ENCODE results near the gene OR2AE1. TPM values are rescaled to one million over a fixed set of nuclear protein-coding genes. Genes with fewer than 3 reads are reported as not detected.
"Not testable (repeated sequence)": the region's sequence is repeated elsewhere in the genome, so short reads cannot be mapped to it uniquely, and the experiment has no call there.

The OR2AE1 gene
- total RNA-seq, 1 donor from 2014 or later, result not detected

DNA sequence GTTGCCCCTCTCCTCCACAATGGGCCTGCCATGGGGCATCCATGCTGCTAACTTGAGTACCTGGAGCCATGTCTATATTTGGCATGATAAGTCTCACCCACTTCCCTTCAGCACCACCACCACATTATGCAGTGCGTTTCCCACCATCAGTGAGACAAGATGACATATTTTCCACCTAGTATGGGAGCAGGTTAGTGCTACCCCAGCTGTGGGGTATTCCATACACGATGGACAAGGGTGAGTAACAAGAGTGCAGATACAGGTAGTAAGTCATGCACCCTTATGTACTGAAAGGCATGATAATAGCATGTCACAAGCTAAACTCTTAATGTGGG lies 21.2 kb upstream of the OR2AE1 start:
- peaks cover 1% of the 10 kb centered on the region for H3K36me3 ChIP-seq (ENCODE audit: control insufficient read depth, insufficient read depth, low read length)
- no peaks in the 10 kb centered on the region for H3K27me3 ChIP-seq (ENCODE audit: control insufficient read depth, insufficient read depth, low read length)
- TF ChIP-seq, protein P1, sequence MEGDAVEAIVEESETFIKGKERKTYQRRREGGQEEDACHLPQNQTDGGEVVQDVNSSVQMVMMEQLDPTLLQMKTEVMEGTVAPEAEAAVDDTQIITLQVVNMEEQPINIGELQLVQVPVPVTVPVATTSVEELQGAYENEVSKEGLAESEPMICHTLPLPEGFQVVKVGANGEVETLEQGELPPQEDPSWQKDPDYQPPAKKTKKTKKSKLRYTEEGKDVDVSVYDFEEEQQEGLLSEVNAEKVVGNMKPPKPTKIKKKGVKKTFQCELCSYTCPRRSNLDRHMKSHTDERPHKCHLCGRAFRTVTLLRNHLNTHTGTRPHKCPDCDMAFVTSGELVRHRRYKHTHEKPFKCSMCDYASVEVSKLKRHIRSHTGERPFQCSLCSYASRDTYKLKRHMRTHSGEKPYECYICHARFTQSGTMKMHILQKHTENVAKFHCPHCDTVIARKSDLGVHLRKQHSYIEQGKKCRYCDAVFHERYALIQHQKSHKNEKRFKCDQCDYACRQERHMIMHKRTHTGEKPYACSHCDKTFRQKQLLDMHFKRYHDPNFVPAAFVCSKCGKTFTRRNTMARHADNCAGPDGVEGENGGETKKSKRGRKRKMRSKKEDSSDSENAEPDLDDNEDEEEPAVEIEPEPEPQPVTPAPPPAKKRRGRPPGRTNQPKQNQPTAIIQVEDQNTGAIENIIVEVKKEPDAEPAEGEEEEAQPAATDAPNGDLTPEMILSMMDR (IDR thresholded peaks at IDR 0.05; ENCODE audit: insufficient read depth, low read length, poor library complexity, severe bottlenecking), result no peak

DNA sequence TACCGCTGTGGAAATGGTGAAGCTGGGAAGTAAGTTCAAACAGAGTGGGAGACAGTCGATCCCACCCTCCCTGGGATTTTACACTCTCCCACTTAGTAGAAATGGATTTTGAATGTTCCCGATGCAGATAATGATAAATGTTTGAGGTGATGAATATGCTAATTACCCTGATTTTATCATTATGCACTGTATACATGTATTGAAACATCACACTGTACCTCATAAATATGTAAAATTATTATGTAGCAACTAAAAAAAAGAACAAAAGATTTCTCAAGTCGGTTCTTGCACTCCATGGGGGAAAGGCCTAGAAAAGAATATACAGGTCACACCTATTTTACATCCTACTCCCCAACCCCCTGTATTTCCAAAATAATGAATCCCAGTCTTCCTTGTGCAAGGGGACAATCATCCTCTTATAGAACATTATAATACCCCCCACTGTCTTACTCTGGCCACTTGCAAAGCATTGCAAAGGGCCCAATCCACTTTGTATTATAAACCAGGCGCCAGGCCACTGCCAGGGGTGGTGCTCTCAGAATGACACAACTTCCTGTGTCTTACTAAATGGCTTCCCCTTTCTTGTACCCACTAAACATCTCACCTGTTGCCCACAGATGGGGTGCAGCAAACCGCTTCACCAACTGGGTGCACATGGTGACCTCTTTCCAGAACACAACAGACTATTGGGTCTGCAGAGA lies 20.6 kb upstream of the OR2AE1 start:
- no peaks in the 10 kb centered on the region for H3K27me3 ChIP-seq (ENCODE audit: control insufficient read depth, insufficient read depth, low read length)
- H3K36me3 ChIP-seq (ENCODE audit: control insufficient read depth, insufficient read depth, low read length), result peaks cover 1% of the 10 kb centered on the region
- H3K4me3 ChIP-seq (ENCODE audit: low read depth, low read length), result no peak overlapping the region
- TF ChIP-seq, protein P1 (IDR thresholded peaks at IDR 0.05; ENCODE audit: insufficient read depth, low read length, poor library complexity, severe bottlenecking), result no peak
- no peak for DNase-seq (ENCODE audit: low read depth)

More for the DNA sequence above, 21.2 kb upstream of the OR2AE1 start:
- no peak for DNase-seq (ENCODE audit: low read depth)
- no peak overlapping the region for H3K4me3 ChIP-seq (ENCODE audit: low read depth, low read length)

- TF ChIP-seq, protein P1 (IDR thresholded peaks at IDR 0.05; ENCODE audit: insufficient read depth, low read length, poor library complexity, severe bottlenecking), result no peak
- DNase-seq (ENCODE audit: low read depth), result no peak
- no peaks in the 10 kb centered on the region for H3K36me3 ChIP-seq (ENCODE audit: control insufficient read depth, insufficient read depth, low read length)
- H3K4me3 ChIP-seq (ENCODE audit: low read depth, low read length), result no peak overlapping the region
- no peaks in the 10 kb centered on the region for H3K27me3 ChIP-seq (ENCODE audit: control insufficient read depth, insufficient read depth, low read length)
Measured at GRCh38 chr7:99894738-99895137, 17.9 kb upstream of the OR2AE1 start.

- H3K36me3 ChIP-seq (ENCODE audit: control insufficient read depth, insufficient read depth, low read length), result no peaks in the 10 kb centered on the region
- no peaks in the 10 kb centered on the region for H3K27me3 ChIP-seq (ENCODE audit: control insufficient read depth, insufficient read depth, low read length)
- no peak overlapping the region for H3K4me3 ChIP-seq (ENCODE audit: low read depth, low read length)
- TF ChIP-seq, protein P1 (IDR thresholded peaks at IDR 0.05; ENCODE audit: insufficient read depth, low read length, poor library complexity, severe bottlenecking), result no peak
- DNase-seq (ENCODE audit: low read depth), result no peak
Measured at GRCh38 chr7:99893280-99893679, 16.4 kb upstream of the OR2AE1 start.

GRCh38 chr7:99890348-99890747 lies 13.5 kb upstream of the OR2AE1 start:
- not testable (repeated sequence) for DNase-seq (ENCODE audit: low read depth); H3K27me3 ChIP-seq (ENCODE audit: control insufficient read depth, insufficient read depth, low read length); H3K36me3 ChIP-seq (ENCODE audit: control insufficient read depth, insufficient read depth, low read length); H3K4me3 ChIP-seq (ENCODE audit: low read depth, low read length)

DNA sequence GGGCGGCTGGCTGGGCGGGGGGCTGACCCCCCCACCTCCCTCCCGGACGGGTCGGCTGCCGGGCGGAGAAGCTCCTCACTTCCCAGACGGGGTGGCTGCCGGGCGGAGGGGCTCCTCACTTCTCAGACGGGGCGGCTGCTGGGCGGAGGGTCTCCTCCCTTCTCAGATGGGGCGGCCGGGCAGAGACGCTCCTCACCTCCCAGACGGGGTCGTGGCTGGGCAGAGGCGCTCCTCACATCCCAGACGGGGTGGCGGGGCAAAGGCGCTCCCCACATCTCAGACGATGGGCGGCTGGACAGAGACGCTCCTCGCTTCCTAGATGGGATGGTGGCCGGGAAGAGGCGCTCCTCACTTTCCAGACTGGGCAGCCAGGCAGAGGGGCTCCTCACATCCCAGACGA lies 11.5 kb upstream of the OR2AE1 start:
- not testable (repeated sequence) for H3K27me3 ChIP-seq (ENCODE audit: control insufficient read depth, insufficient read depth, low read length); H3K36me3 ChIP-seq (ENCODE audit: control insufficient read depth, insufficient read depth, low read length); DNase-seq (ENCODE audit: low read depth); H3K4me3 ChIP-seq (ENCODE audit: low read depth, low read length)

DNA sequence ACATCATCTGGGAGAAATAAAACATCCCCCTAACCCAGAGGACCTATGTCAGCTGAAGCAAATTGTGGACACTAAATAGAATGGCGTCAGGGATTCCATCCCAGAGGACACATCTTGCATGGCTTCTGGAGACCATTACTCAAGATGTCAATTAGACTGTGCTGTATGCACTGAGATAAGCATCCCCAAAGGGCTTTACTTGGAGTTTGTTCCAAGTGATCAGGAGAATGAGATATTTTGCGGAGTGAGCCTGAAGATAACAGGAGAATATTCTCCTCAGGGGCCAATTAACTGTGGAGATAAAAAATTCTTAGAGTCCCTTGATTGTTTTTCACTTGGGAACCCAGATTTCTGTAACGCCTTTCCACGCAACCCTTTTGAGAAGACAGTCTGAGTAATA lies 4.5 kb upstream of the OR2AE1 start:
- no peaks in the 10 kb centered on the region for H3K36me3 ChIP-seq (ENCODE audit: control insufficient read depth, insufficient read depth, low read length)
- no peak overlapping the region for H3K4me3 ChIP-seq (ENCODE audit: low read depth, low read length)
- no peak for DNase-seq (ENCODE audit: low read depth)
- H3K27me3 ChIP-seq (ENCODE audit: control insufficient read depth, insufficient read depth, low read length), result no peaks in the 10 kb centered on the region
- TF ChIP-seq, protein P1 (IDR thresholded peaks at IDR 0.05; ENCODE audit: insufficient read depth, low read length, poor library complexity, severe bottlenecking), result no peak

Measured in kidney epithelial cell (primary cell).